ENCODE measurements around the gene WNT3A.

Gene WNT3A

DNA sequence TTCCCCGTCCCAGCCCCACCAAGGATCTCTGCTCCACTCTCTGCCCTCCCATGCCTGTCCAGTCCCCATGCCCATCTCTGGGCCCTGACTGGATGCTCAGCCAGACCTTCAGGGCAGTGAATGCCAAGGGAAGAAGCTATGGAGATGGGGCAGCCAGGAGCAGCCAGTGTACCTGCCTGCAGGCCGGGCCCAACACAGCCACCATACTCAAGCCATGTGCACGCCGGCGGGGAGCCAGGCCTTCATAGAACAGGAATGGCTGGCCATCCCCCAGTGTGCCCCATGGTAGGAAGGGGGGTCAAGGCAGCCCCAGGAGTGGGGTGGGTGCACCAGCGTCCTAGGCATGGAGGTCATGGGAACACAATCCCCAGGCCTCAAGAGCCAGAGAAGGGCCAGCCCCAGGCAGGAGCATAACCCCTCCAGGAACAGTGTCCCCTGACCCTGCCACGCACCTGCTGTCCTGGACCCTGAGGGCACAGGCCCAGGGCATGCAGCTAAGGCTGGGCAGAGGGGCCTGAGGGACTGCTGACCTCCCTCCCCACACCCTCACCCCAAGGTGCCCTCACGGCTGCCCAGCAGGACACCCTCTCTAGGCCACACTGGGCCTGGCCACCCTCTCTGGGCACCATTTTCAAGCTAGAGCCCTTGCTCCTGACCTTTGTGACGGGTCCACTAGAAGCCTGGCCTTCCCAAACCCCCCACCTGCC is 55.4 kb downstream of the WNT3A start:
- Histone ChIP-seq H3K27ac (no peak overlapping the region), H3K9ac (ENCODE audit: insufficient read length) (no peak overlapping the region), H3K4me3 (no peak overlapping the region), H3K9me3 (ENCODE audit: low read depth, low read length) (no peaks in the 10 kb centered on the region), H3K36me3 (ENCODE audit: insufficient read depth, low read length) (no peaks in the 10 kb centered on the region)
- TF ChIP-seq POLR2AphosphoS5 (IDR thresholded peaks at IDR 0.05; ENCODE audit: borderline replicate concordance, low read depth, low read length) (no peak), FOXP2 (optimal IDR thresholded peaks at IDR 0.05; ENCODE audit: control extremely low read depth, extremely low read length, insufficient read depth) (no peak)
- no peak for DNase-seq (ENCODE audit: low read depth, low spot score)

DNA sequence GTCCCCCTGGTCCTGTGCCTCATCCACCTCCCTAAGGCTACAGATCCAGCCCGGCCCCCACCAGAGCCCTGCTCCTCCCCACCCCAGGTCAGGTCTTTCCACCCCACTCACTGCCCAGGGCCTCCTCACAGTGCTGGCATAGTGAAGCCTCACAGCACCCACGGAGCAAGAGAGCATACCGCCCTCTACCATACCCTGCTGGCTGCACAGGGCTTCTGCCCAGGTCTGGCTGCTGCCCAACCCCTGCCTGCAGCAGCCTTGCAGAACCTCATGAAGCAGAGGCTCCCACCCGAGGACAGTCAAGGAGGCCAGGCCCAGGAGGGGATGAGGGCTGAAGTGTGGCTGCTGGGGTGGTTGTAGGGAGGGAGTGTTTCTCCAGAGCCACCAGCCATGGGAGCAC is 56.0 kb downstream of the WNT3A start:
- TF ChIP-seq POLR2AphosphoS5 (IDR thresholded peaks at IDR 0.05; ENCODE audit: borderline replicate concordance, low read depth, low read length) (no peak), EZH2 (IDR thresholded peaks at IDR 0.05) (no peak), FOXP2 (optimal IDR thresholded peaks at IDR 0.05; ENCODE audit: control extremely low read depth, extremely low read length, insufficient read depth) (no peak)
- H3K9me3 ChIP-seq (ENCODE audit: low read depth, low read length) = no peaks in the 10 kb centered on the region

GRCh38 chr1:228063251-228064191 is 56.7 kb downstream of the WNT3A start:
- Histone ChIP-seq H3K9ac (ENCODE audit: insufficient read length) (no peak overlapping the region), H3K36me3 (ENCODE audit: insufficient read depth, low read length) (no peaks in the 10 kb centered on the region), H3K27ac (no peak overlapping the region), H3K4me3 (no peak overlapping the region), H3K9me3 (ENCODE audit: low read depth, low read length) (no peaks in the 10 kb centered on the region)
- TF ChIP-seq EZH2 (IDR thresholded peaks at IDR 0.05) (no peak), POLR2AphosphoS5 (IDR thresholded peaks at IDR 0.05; ENCODE audit: borderline replicate concordance, low read depth, low read length) (no peak), FOXP2 (optimal IDR thresholded peaks at IDR 0.05; ENCODE audit: control extremely low read depth, extremely low read length, insufficient read depth) (no peak)
- DNase-seq (ENCODE audit: low read depth, low spot score) = no peak

More for the DNA sequence above, 56.0 kb downstream of the WNT3A start:
- Histone ChIP-seq H3K36me3 (ENCODE audit: insufficient read depth, low read length) (no peaks in the 10 kb centered on the region), H3K4me3 (no peak overlapping the region), H3K9ac (ENCODE audit: insufficient read length) (no peak overlapping the region), H3K27ac (no peak overlapping the region)
- DNase-seq (ENCODE audit: low read depth, low spot score) = no peak

DNA sequence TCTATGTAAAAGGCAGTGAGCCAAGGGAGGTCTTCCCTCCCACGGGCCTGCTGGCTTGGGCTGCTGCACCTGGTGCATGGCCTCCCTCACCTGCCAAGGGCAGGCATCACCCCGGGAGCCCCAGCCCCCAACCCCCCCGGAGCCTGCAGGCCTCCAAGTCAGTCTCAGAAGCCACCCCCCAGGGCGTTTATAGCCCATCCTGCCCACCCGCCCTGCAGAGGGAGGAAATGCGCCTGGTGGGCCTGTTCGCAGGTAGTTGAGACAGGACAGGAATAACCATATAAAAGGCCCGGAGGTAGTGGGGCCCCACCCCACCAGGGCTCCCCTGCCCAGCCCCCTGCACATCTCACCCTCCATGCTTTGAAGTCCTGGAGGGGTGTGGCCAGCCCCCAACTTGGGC is 57.5 kb downstream of the WNT3A start:
- Histone ChIP-seq H3K36me3 (ENCODE audit: insufficient read depth, low read length) (no peaks in the 10 kb centered on the region), H3K9ac (ENCODE audit: insufficient read length) (no peak overlapping the region), H3K4me3 (no peak overlapping the region), H3K9me3 (ENCODE audit: low read depth, low read length) (no peaks in the 10 kb centered on the region), H3K27ac (no peak overlapping the region)
- no peak for DNase-seq (ENCODE audit: low read depth, low spot score)
- no peak for TF ChIP-seq EZH2 (IDR thresholded peaks at IDR 0.05)
- no peak for TF ChIP-seq FOXP2 (optimal IDR thresholded peaks at IDR 0.05; ENCODE audit: control extremely low read depth, extremely low read length, insufficient read depth)
- TF ChIP-seq POLR2AphosphoS5 (IDR thresholded peaks at IDR 0.05; ENCODE audit: borderline replicate concordance, low read depth, low read length) = no peak

- no peak overlapping the region for H3K9ac ChIP-seq (ENCODE audit: insufficient read length)
These were observed 58.1 kb downstream of the WNT3A start for GRCh38 chr1:228064741-228065542.

DNA sequence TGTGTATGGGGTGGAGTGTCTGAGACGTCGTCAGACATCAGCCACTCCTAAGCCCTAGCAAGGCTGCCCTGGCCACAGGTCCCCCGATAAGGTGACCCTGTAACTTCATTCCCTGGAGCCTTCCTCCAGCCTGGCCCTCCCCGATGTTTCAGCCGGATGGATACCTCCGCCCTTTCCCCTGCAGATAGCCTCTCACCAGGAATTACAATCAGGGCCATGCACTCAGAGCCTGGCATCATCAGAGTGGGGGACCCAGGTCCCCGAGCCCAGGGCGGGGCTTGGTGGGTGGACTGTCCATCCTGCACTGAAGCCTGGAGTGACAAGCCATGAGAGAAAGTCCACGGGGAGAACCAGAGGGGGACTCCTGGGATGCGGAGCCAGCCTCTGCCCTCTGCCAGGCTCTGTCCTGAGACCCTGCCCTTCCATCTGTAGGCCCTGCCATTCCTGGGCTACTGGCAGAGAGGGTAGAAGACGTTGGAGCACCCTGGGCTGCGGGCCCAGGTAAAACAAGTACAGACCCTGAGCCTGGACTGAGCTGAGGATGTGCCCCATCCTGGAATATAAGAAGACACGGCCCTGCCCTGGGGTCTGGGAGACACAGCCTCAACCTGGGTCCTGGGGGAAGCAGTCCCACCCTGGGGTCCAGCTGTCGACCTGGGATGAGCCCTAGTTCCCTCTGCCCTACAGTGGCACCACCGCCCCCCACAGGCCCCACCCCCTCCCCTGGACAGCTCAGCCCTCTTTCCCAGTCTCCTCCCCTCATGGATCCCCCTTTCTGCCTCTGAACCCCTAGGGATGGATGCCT is 58.9 kb downstream of the WNT3A start:
- no peak overlapping the region for H3K27ac ChIP-seq
- no peaks in the 10 kb centered on the region for H3K36me3 ChIP-seq (ENCODE audit: insufficient read depth, low read length)
- H3K9me3 ChIP-seq (ENCODE audit: low read depth, low read length) = no peaks in the 10 kb centered on the region
- H3K4me3 ChIP-seq = no peak overlapping the region
- TF ChIP-seq POLR2AphosphoS5 (IDR thresholded peaks at IDR 0.05; ENCODE audit: borderline replicate concordance, low read depth, low read length) = no peak
- TF ChIP-seq FOXP2 (optimal IDR thresholded peaks at IDR 0.05; ENCODE audit: control extremely low read depth, extremely low read length, insufficient read depth) = no peak
- TF ChIP-seq EZH2 (IDR thresholded peaks at IDR 0.05) = no peak
- H3K9ac ChIP-seq (ENCODE audit: insufficient read length) = no peak overlapping the region
- DNase-seq (ENCODE audit: low read depth, low spot score) = no peak

More at GRCh38 chr1:228064741-228065542, 58.1 kb downstream of the WNT3A start:
- H3K9me3 ChIP-seq (ENCODE audit: low read depth, low read length) = no peaks in the 10 kb centered on the region
- H3K36me3 ChIP-seq (ENCODE audit: insufficient read depth, low read length) = no peaks in the 10 kb centered on the region
- DNase-seq (ENCODE audit: low read depth, low spot score) = no peak
- no peak overlapping the region for H3K4me3 ChIP-seq
- H3K27ac ChIP-seq = no peak overlapping the region
- TF ChIP-seq POLR2AphosphoS5 (IDR thresholded peaks at IDR 0.05; ENCODE audit: borderline replicate concordance, low read depth, low read length) = no peak
- TF ChIP-seq FOXP2 (optimal IDR thresholded peaks at IDR 0.05; ENCODE audit: control extremely low read depth, extremely low read length, insufficient read depth) = no peak
- TF ChIP-seq EZH2 (IDR thresholded peaks at IDR 0.05) = no peak

DNA sequence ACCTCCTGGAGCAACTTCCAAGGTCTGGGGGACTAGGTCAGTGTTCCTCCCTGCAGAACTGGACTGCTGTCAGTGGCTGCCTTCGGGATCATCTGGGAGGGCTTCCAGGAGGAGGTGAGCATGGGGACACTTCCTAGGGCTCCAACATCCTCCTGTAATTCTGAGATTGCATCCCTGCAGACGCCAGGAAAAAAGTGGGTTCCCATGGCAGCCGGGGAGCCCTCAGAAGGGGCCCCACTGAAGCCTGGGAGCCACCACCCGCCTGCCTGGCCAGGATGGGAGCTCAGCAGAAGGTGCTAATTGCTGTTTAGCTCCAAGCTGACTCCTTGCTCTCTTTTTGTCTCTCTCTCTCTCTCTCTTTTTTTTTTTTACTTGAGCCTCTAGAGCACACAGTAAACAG is 59.6 kb downstream of the WNT3A start:
- Histone ChIP-seq H3K4me3 (no peak overlapping the region), H3K27ac (no peak overlapping the region), H3K36me3 (ENCODE audit: insufficient read depth, low read length) (no peaks in the 10 kb centered on the region), H3K9me3 (ENCODE audit: low read depth, low read length) (no peaks in the 10 kb centered on the region), H3K9ac (ENCODE audit: insufficient read length) (no peak overlapping the region)
- TF ChIP-seq FOXP2 (optimal IDR thresholded peaks at IDR 0.05; ENCODE audit: control extremely low read depth, extremely low read length, insufficient read depth) (no peak), EZH2 (IDR thresholded peaks at IDR 0.05) (no peak), POLR2AphosphoS5 (IDR thresholded peaks at IDR 0.05; ENCODE audit: borderline replicate concordance, low read depth, low read length) (no peak)
- DNase-seq (ENCODE audit: low read depth, low spot score) = no peak
